GM12878 (cell line): ENCODE measurements around the gene IGF2BP2.
A peak's percentile ranks its signal among the peaks of the same experiment; 100 is the strongest.

Experiments
- BRCA1 ChIP-seq: IDR thresholded peaks from 2 replicates; pipeline ENCODE4 v1.6.1; 2011; ENCODE audit warnings: low read depth, low read length, improper control_type of control experiment
- CTCF ChIP-seq, 3 experiments: IDR thresholded peaks in 2 of 3; conservative IDR thresholded peaks in 1 of 3; 2 replicates each; pipeline ENCODE4 v1.5.1; 2011; ENCODE audit warnings: low read depth in 3 of 3, low read length in 3 of 3, mild to moderate bottlenecking in 3 of 3, control low read depth in 2 of 3, moderate library complexity in 2 of 3, inconsistent platforms in 1 of 3, mixed read lengths in 1 of 3; ENCODE audit not compliant: control insufficient read depth in 2 of 3, insufficient read depth in 1 of 3; ENCODE audit errors: extremely low read depth in 1 of 3
- RFX5 ChIP-seq: IDR thresholded peaks from 2 replicates; pipeline ENCODE4 v1.6.1; 2011; ENCODE audit warnings: low read depth, low read length, improper control_type of control experiment
- SRF ChIP-seq, 2 experiments: IDR thresholded peaks; 2 replicates each; pipeline ENCODE4 v1.6.1; 2011; ENCODE audit warnings: low read depth in 2 of 2, low read length in 2 of 2, mild to moderate bottlenecking in 1 of 2, moderate library complexity in 1 of 2
- TCF7 ChIP-seq: IDR thresholded peaks from 2 replicates; pipeline ENCODE4 v1.6.1; 2014; ENCODE audit warnings: antibody characterized with exemption, borderline replicate concordance

- no peak for TF ChIP-seq CTCF (IDR thresholded peaks at IDR 0.05 in 2 of 3, conservative IDR thresholded peaks at IDR 0.05 in 1 of 3; ENCODE audit: control insufficient read depth in 2 of 3, extremely low read depth in 1 of 3, insufficient read depth in 1 of 3, low read depth in 3 of 3, low read length in 3 of 3)
- TF ChIP-seq TCF7 = no peak
- no peak for TF ChIP-seq BRCA1
- TF ChIP-seq RFX5 = no peak
- 0 out of 4 replicates have a peak, but pooled peaks of 1 of the 2 experiments have one; percentile 15 for TF ChIP-seq SRF (IDR thresholded peaks at IDR 0.05; ENCODE audit: low read depth in 2 of 2, low read length in 2 of 2)
These were observed 199.1 kb downstream of the IGF2BP2 start for GRCh38 chr3:185625784-185626183.
